ENCODE data around the gene NDUFS7. TPM values are rescaled to one million over a fixed set of nuclear protein-coding genes. Genes with fewer than 3 reads are reported as not detected.

NDUFS7 gene
- total RNA-seq, 1 experiment from 2014 or later, result 60.3 TPM

- CTCF ChIA-PET, result no interaction called here
Observed at GRCh38 chr19:1440418-1440801, 56.7 kb downstream of the NDUFS7 start.

GRCh38 chr19:1441022-1441426 lies 57.3 kb downstream of the NDUFS7 start:
- H3K27me3 Mint-ChIP-seq (ENCODE audit: unreplicated experiment), result no peaks in the 10 kb centered on the region
- peaks cover 71% of the 10 kb centered on the region for H3K36me3 Mint-ChIP-seq (ENCODE audit: insufficient read depth, unreplicated experiment)
- H3K9me3 Mint-ChIP-seq (ENCODE audit: low read depth, unreplicated experiment), result no peaks in the 10 kb centered on the region
- H3K4me1 Mint-ChIP-seq (ENCODE audit: low read depth, unreplicated experiment), result no peaks in the 10 kb centered on the region
- intact Hi-C loops (cut with micrococcal nuclease; ENCODE audit: unreplicated experiment), result no loop called here
- BruUV-seq (replicated peaks), result no TSS peak
- peak overlapping the region; percentile 95 for H3K4me3 Mint-ChIP-seq (ENCODE audit: low read depth, unreplicated experiment)
- no peak overlapping the region for H3K27ac Mint-ChIP-seq (ENCODE audit: unreplicated experiment)
- no peak for DNase-seq
- TF ChIP-seq CTCF (IDR thresholded peaks at IDR 0.05; ENCODE audit: unreplicated experiment), result no peak
- CTCF ChIA-PET, result no interaction called here

More at GRCh38 chr19:1440418-1440801, 56.7 kb downstream of the NDUFS7 start:
- DNase-seq, result no peak
- Mint-ChIP-seq H3K9me3 (ENCODE audit: low read depth, unreplicated experiment) (no peaks in the 10 kb centered on the region), H3K4me1 (ENCODE audit: low read depth, unreplicated experiment) (no peaks in the 10 kb centered on the region), H3K27me3 (ENCODE audit: unreplicated experiment) (no peaks in the 10 kb centered on the region), H3K27ac (ENCODE audit: unreplicated experiment) (peak overlapping the region; percentile 27), H3K36me3 (ENCODE audit: insufficient read depth, unreplicated experiment) (peaks cover 66% of the 10 kb centered on the region), H3K4me3 (ENCODE audit: low read depth, unreplicated experiment) (peak overlapping the region; percentile 95)
- no TSS peak for BruUV-seq (replicated peaks)
- intact Hi-C loops (cut with micrococcal nuclease; ENCODE audit: unreplicated experiment), result no loop called here
- no peak for TF ChIP-seq CTCF (IDR thresholded peaks at IDR 0.05; ENCODE audit: unreplicated experiment)

- Mint-ChIP-seq H3K27ac (ENCODE audit: unreplicated experiment) (no peak overlapping the region), H3K4me3 (ENCODE audit: low read depth, unreplicated experiment) (no peak overlapping the region), H3K9me3 (ENCODE audit: low read depth, unreplicated experiment) (no peaks in the 10 kb centered on the region), H3K4me1 (ENCODE audit: low read depth, unreplicated experiment) (no peaks in the 10 kb centered on the region), H3K36me3 (ENCODE audit: insufficient read depth, unreplicated experiment) (peaks cover 71% of the 10 kb centered on the region), H3K27me3 (ENCODE audit: unreplicated experiment) (peaks cover 3% of the 10 kb centered on the region)
- DNase-seq, result no peak
- TF ChIP-seq CTCF (IDR thresholded peaks at IDR 0.05; ENCODE audit: unreplicated experiment), result no peak
- CTCF ChIA-PET, result no interaction called here
- intact Hi-C loops (cut with micrococcal nuclease; ENCODE audit: unreplicated experiment), result no loop called here
- BruUV-seq (replicated peaks), result no TSS peak
Observed at GRCh38 chr19:1441677-1442438, 58.2 kb downstream of the NDUFS7 start.

Other genes with a start within 250 kb of the NDUFS7 start
- 84.9 and 97.8 TPM in 2 replicates for gene SBNO2, start 209.6 kb upstream of the NDUFS7 start, total RNA-seq (2022)
- gene STK11, start 178.1 kb upstream of the NDUFS7 start, total RNA-seq (2022), result 55.8 and 58.3 TPM in 2 replicates
- gene CBARP, start 145.9 kb upstream of the NDUFS7 start, total RNA-seq (2022), result 4.2 and 5.7 TPM in 2 replicates
- 86.6 and 91.8 TPM in 2 replicates for gene ATP5F1D, start 142.2 kb upstream of the NDUFS7 start, total RNA-seq (2022)
- gene MIDN, start 135.3 kb upstream of the NDUFS7 start, total RNA-seq (2022), result 61.8 and 72.4 TPM in 2 replicates
- gene CIRBP, start 114.6 kb upstream of the NDUFS7 start, total RNA-seq (2022), result 102 and 112 TPM in 2 replicates
- gene FAM174C, start 108.4 kb upstream of the NDUFS7 start, total RNA-seq (2022), result 32.9 and 34.4 TPM in 2 replicates
- 0.90 and 0.95 TPM in 2 replicates for gene EFNA2, start 98.0 kb upstream of the NDUFS7 start, total RNA-seq (2022)
- gene GAMT, start 17.6 kb downstream of the NDUFS7 start, total RNA-seq (2022), result 14.3 and 19.4 TPM in 2 replicates
- gene DAZAP1, start 23.7 kb downstream of the NDUFS7 start, total RNA-seq (2022), result 148 and 151 TPM in 2 replicates
- gene RPS15, start 54.5 kb downstream of the NDUFS7 start, total RNA-seq (2022), result 628 and 642 TPM in 2 replicates
- gene APC2, start 66.2 kb downstream of the NDUFS7 start, total RNA-seq (2022), result 0.12 and 0.44 TPM in 2 replicates
- 33.7 and 33.8 TPM in 2 replicates for gene C19orf25, start 95.3 kb downstream of the NDUFS7 start, total RNA-seq (2022)
- 4.5 and 5.5 TPM in 2 replicates for gene PCSK4, start 106.4 kb downstream of the NDUFS7 start, total RNA-seq (2022)
- gene REEP6, start 107.3 kb downstream of the NDUFS7 start, total RNA-seq (2022), result 13.9 and 16.2 TPM in 2 replicates
- gene ADAMTSL5, start 129.1 kb downstream of the NDUFS7 start, total RNA-seq (2022), result 9.5 and 9.6 TPM in 2 replicates
- gene PLK5, start 140.2 kb downstream of the NDUFS7 start, total RNA-seq (2022), result not detected in 2 replicates
- gene MEX3D, start 184.4 kb downstream of the NDUFS7 start, total RNA-seq (2022), result 41.4 and 42.0 TPM in 2 replicates
- gene MBD3, start 209.0 kb downstream of the NDUFS7 start, total RNA-seq (2022), result 52.2 and 65.6 TPM in 2 replicates
- gene UQCR11, start 221.6 kb downstream of the NDUFS7 start, total RNA-seq (2022), result 148 and 149 TPM in 2 replicates

Measured in Calu3 (cell line).